IMR-90 (cell line): ENCODE results near the gene HIVEP3. TPM values are rescaled to one million over a fixed set of nuclear protein-coding genes. Genes with fewer than 3 reads are reported as not detected.

Experiments used
- ATAC-seq: fragments of 200-7000 bp; cut with Tn5 transposase; 2 replicates; pipeline ENCODE4 v1.9.1; 2020; ENCODE audit warnings: low read depth, mild to moderate bottlenecking, moderate library complexity
- BruUV-seq: library from RNA; stranded (reverse); fragments of 400-500 nt; replicated peaks from 2 replicates; lab custom pipeline; 2021; lab: Mats Ljungman, UMichigan
- CTCF ChIA-PET: fragments of 300-600 bp; formaldehyde crosslinking; extraction: SDS; loops from one replicate; lab custom pipeline; 2021; ENCODE audit warnings: antibody characterized with exemption; lab: Yijun Ruan, JAX
- POLR2A ChIA-PET: fragments of 300-600 bp; sonication (Branson Sonifier 250); formaldehyde crosslinking; loops from one replicate; lab custom pipeline; 2022; ENCODE audit warnings: antibody characterized with exemption; ENCODE audit not compliant: unreplicated experiment; lab: Charles Lee
- DNase-seq: peaks from one replicate; pipeline ENCODE4 v3.0.0; 2013
- H2AFZ ChIP-seq: replicated peaks from 2 replicates; pipeline ENCODE3; 2013; ENCODE audit warnings: low read length, mild to moderate bottlenecking; ENCODE audit not compliant: poor library complexity
- H2AK5ac ChIP-seq: 2 replicates; pipeline ENCODE4 v1.6.1; 2013; ENCODE audit warnings: low read depth, low read length, inconsistent platforms
- H2AK9ac ChIP-seq: replicated peaks from 2 replicates; pipeline ENCODE3; 2013; ENCODE audit warnings: mild to moderate bottlenecking, low read depth, low read length, moderate library complexity; ENCODE audit not compliant: poor library complexity
- H2BK120ac ChIP-seq: 2 replicates; pipeline ENCODE4 v1.6.1; 2013; ENCODE audit warnings: low read depth, low read length, inconsistent platforms
- H2BK15ac ChIP-seq: 3 replicates; pipeline ENCODE4 v1.6.1; 2013; ENCODE audit warnings: low read depth, low read length, inconsistent platforms
- H2BK20ac ChIP-seq: 2 replicates; pipeline ENCODE4 v1.6.1; 2013; ENCODE audit warnings: low read depth, mild to moderate bottlenecking, inconsistent platforms, low read length, moderate library complexity
- H2BK5ac ChIP-seq: 2 replicates; pipeline ENCODE4 v1.6.1; 2013; ENCODE audit warnings: mild to moderate bottlenecking, low read depth, low read length, inconsistent platforms; ENCODE audit not compliant: poor library complexity, severe bottlenecking
- H3K14ac ChIP-seq: replicated peaks from 2 replicates; pipeline ENCODE4 v1.6.1; 2013; ENCODE audit warnings: low read depth, low read length, inconsistent platforms
- H3K18ac ChIP-seq: 2 replicates; pipeline ENCODE4 v1.6.1; 2013; ENCODE audit warnings: low read depth, low read length, control low read depth
- H3K23ac ChIP-seq: 2 replicates; pipeline ENCODE4 v1.6.1; 2013; ENCODE audit warnings: low read depth, low read length, inconsistent platforms
- H3K27ac ChIP-seq: 2 replicates; pipeline ENCODE4 v1.5.1; 2013; ENCODE audit warnings: mild to moderate bottlenecking, control low read depth, low read length; ENCODE audit not compliant: insufficient read depth
- H3K27me3 ChIP-seq: 2 replicates; pipeline ENCODE4 v1.6.1; 2013; ENCODE audit warnings: low read length; ENCODE audit not compliant: control insufficient read depth, insufficient read depth
- H3K36me3 ChIP-seq: 2 replicates; pipeline ENCODE4 v1.6.1; 2013; ENCODE audit warnings: low read length, mixed read lengths; ENCODE audit not compliant: control insufficient read depth, insufficient read depth
- H3K4ac ChIP-seq: 2 replicates; pipeline ENCODE4 v1.6.1; 2013; ENCODE audit warnings: low read depth, low read length, inconsistent platforms
- H3K4me1 ChIP-seq: 2 replicates; pipeline ENCODE4 v1.6.1; 2013; ENCODE audit warnings: low read length, mixed read lengths; ENCODE audit not compliant: control insufficient read depth, insufficient read depth
- H3K4me2 ChIP-seq: 2 replicates; pipeline ENCODE4 v1.6.1; 2013; ENCODE audit warnings: low read depth, mild to moderate bottlenecking, control low read depth, low read length, moderate library complexity
- H3K4me3 ChIP-seq: 2 replicates; pipeline ENCODE4 v1.5.1; 2013; ENCODE audit warnings: low read depth, mild to moderate bottlenecking, control low read depth, low read length, moderate library complexity; ENCODE audit not compliant: insufficient read depth
- H3K56ac ChIP-seq: 2 replicates; pipeline ENCODE4 v1.6.1; 2013; ENCODE audit warnings: low read length, inconsistent platforms; ENCODE audit not compliant: insufficient read depth; ENCODE audit errors: extremely low read depth
- H3K79me1 ChIP-seq, 2 experiments: 2 replicates each; pipeline ENCODE4 v1.6.1; 2013; ENCODE audit warnings: low read length in 2 of 2, inconsistent platforms in 1 of 2, low read depth in 1 of 2
- H3K9ac ChIP-seq: 2 replicates; pipeline ENCODE4 v1.6.1; 2013; ENCODE audit warnings: low read depth, low read length, control low read depth
- H3K9me1 ChIP-seq: 2 replicates; pipeline ENCODE4 v1.6.1; 2013; ENCODE audit warnings: low read length, inconsistent platforms; ENCODE audit not compliant: insufficient read depth
- H3K9me3 ChIP-seq: 2 replicates; pipeline ENCODE4 v1.6.1; 2013; ENCODE audit warnings: low read length; ENCODE audit not compliant: control insufficient read depth, insufficient read depth
- H4K20me1 ChIP-seq: 2 replicates; pipeline ENCODE4 v1.6.1; 2013; ENCODE audit warnings: low read length, inconsistent platforms; ENCODE audit not compliant: insufficient read depth
- H4K5ac ChIP-seq: 2 replicates; pipeline ENCODE4 v1.6.1; 2013; ENCODE audit warnings: mild to moderate bottlenecking, low read depth, low read length, control low read depth
- H4K8ac ChIP-seq, 2 experiments: 2 replicates each; pipeline ENCODE4 v1.6.1; 2013; ENCODE audit warnings: low read depth in 2 of 2, low read length in 2 of 2, control low read depth in 1 of 2, inconsistent platforms in 1 of 2
- H4K91ac ChIP-seq: 2 replicates; pipeline ENCODE4 v1.6.1; 2013; ENCODE audit warnings: low read depth, low read length, inconsistent platforms; ENCODE audit not compliant: insufficient read depth
- BHLHE40 ChIP-seq: fragments of 150-350 bp; IDR thresholded peaks from 2 replicates; pipeline ENCODE4 v1.6.1; 2016; ENCODE audit warnings: mild to moderate bottlenecking, low read depth, low read length
- CTCF ChIP-seq: conservative IDR thresholded peaks from 2 replicates; pipeline ENCODE4 v1.5.1; 2012; ENCODE audit warnings: mild to moderate bottlenecking, low read depth, low read length, improper control_type of control experiment
- ELK1 ChIP-seq: fragments of 150-350 bp; IDR thresholded peaks from 2 replicates; pipeline ENCODE4 v1.6.1; 2016; ENCODE audit warnings: low read depth, mild to moderate bottlenecking, low read length, moderate library complexity, borderline replicate concordance
- FOS ChIP-seq: fragments of 150-350 bp; IDR thresholded peaks from 2 replicates; pipeline ENCODE4 v1.6.1; 2016; ENCODE audit warnings: low read depth, low read length
- MXI1 ChIP-seq: IDR thresholded peaks from 2 replicates; pipeline ENCODE4 v1.6.1; 2012; ENCODE audit warnings: low read depth, mild to moderate bottlenecking, low read length, moderate library complexity, borderline replicate concordance
- POLR2A ChIP-seq: IDR thresholded peaks from 2 replicates; pipeline ENCODE4 v1.6.1; 2012; ENCODE audit warnings: mild to moderate bottlenecking, low read depth, low read length
- RAD21 ChIP-seq: IDR thresholded peaks from 2 replicates; pipeline ENCODE4 v1.6.1; 2012; ENCODE audit warnings: low read length, improper control_type of control experiment
- RFX5 ChIP-seq: IDR thresholded peaks from 2 replicates; pipeline ENCODE4 v1.8.0; 2012; ENCODE audit warnings: low read depth, mild to moderate bottlenecking, low read length, moderate library complexity
- SMC3 ChIP-seq: fragments of 150-350 bp; IDR thresholded peaks from 2 replicates; pipeline ENCODE4 v1.6.1; 2016; ENCODE audit warnings: low read depth, mild to moderate bottlenecking, antibody characterized with exemption, low read length, moderate library complexity
- USF2 ChIP-seq: fragments of 150-350 bp; IDR thresholded peaks from 2 replicates; pipeline ENCODE4 v1.6.1; 2017; ENCODE audit warnings: mild to moderate bottlenecking, antibody characterized with exemption, low read length, low read depth
- WGBS, 2 experiments: methylation state at CpG; one replicate each; pipeline versions ENCODE4 v1.1.5 to v1.1.7; 2013; ENCODE audit warnings: missing lambda C conversion rate in 2 of 2; ENCODE audit not compliant: insufficient read length in 1 of 2; ENCODE audit errors: extremely low coverage in 2 of 2; 5-methylcytosine and 5-hydroxymethylcytosine counted together
- dilution Hi-C: fragments of 300-500 bp; cut with HindIII; formaldehyde crosslinking; loops from one replicate; pipeline ENCODE4 v1.14.3; 2018; ENCODE audit warnings: low sequenced_read_pairs; ENCODE audit not compliant: unreplicated experiment
- in situ Hi-C: fragments of 300-500 bp; cut with MboI; formaldehyde crosslinking; loops from 3 replicates; pipeline ENCODE4 v1.14.3; 2019; ENCODE audit warnings: low sequenced_read_pairs, inconsistent platforms, mixed read lengths
- intact Hi-C: fragments of 100-400 bp; cut with micrococcal nuclease; formaldehyde crosslinking; loops from 2 replicates; pipeline ENCODE4 v1.10.0; 2022
- polyA plus RNA-seq, 3 experiments: library from polyadenylated mRNA; depleted of rRNA; stranded (reverse); fragments of >200 nt; gene quantifications; 2 replicates each; pipeline ENCODE4 v1.2.3, GENCODE V29; 2012; ENCODE audit warnings: low replicate concordance in 1 of 3
- total RNA-seq: library from RNA; depleted of rRNA; stranded (reverse); fragments of >200 nt; gene quantifications from 2 replicates; pipeline ENCODE4 v1.2.3, GENCODE V29; 2012

The HIVEP3 gene
- total and polyA plus RNA-seq, 2 of the 4 experiments (the other 2 are of a cell fraction): 1.4 to 4.0 TPM

DNA sequence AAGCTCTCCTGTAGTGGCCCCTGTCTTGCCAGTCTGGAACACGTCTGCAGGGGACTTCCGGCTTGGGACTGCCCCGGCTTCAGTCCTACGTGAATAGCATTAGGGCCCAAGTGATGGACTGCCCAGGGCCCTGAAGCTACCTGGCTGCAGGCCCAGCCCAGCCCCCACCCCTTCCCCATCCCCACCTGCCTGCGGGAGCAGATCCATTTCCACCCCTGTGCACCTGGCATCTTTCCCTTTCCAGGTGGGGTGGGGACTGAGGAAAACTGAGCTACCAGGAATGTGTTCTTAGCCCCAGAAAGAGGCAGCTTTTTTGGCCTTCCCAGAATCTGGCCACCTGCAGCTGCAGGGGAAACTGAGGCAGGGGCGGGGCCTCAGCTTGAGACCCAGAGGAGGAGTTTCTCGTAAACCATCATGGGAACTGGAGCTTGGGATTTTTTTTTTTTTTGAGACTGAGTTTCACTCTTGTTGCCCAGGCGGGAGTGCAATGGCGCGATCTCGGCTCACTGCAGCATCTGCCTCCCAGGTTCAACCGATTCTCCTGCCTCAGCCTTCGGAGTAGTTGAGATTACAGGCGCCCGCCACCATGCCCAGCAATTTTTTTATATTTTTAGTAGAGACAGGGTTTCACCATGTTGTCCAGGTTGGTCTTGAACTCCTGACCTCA is 437.5 kb downstream of the HIVEP3 start:
- Histone ChIP-seq H2AK9ac (no peak overlapping the region), H3K9me3 (no peaks in the 10 kb centered on the region), H4K8ac (no peak overlapping the region; a peak in 1 of 4 replicates), H3K4me3 (no peak overlapping the region), H2BK5ac (no peak overlapping the region), H3K56ac (no peak overlapping the region), H3K4me1 (peaks cover 27% of the 10 kb centered on the region), H3K23ac (no peak overlapping the region), H3K18ac (no peak overlapping the region), H3K9ac (no peak overlapping the region), H3K27me3 (no peaks in the 10 kb centered on the region), H4K20me1 (no peaks in the 10 kb centered on the region), H3K36me3 (no peaks in the 10 kb centered on the region), H2BK20ac (no peak overlapping the region), H4K91ac (no peak overlapping the region), H2AK5ac (no peak overlapping the region), H3K79me1 (no peaks in the 10 kb centered on the region), H3K4me2 (no peak overlapping the region), H3K4ac (no peak overlapping the region), H4K5ac (no peak overlapping the region), H2AFZ (no peak overlapping the region), H3K14ac (no peak overlapping the region), H3K27ac (no peak overlapping the region), H2BK120ac (no peak overlapping the region), H2BK15ac (no peak overlapping the region), H3K9me1 (peaks cover 15% of the 10 kb centered on the region)
- TF ChIP-seq USF2 (no peak), POLR2A (no peak), RFX5 (no peak), ELK1 (no peak), CTCF (no peak), MXI1 (no peak), BHLHE40 (no peak), SMC3 (no peak), RAD21 (no peak), FOS (no peak)
- ATAC-seq (no peak), DNase-seq (no peak)
- ChIA-PET POLR2A (no interaction called here), CTCF (interaction anchor here (0.6 to 0.8 kb wide), 2 partner anchors 32 to 35 kb away, joined by 3 read pairs; no protein-coding TSS in a partner anchor)
- dilution Hi-C loops: no loop called here
- 94% methylated on average over 8 of the region's 15 CpGs; no CpG with 5 or more reads in 1 of the 2 experiments for WGBS, 2 experiments
- BruUV-seq: no TSS peak
- in situ Hi-C loops: no loop called here
- intact Hi-C loops: no loop called here
